Glutamatergic neuron (in vitro differentiated cells): ENCODE data around the gene SLIT3. TPM values are rescaled to one million over a fixed set of nuclear protein-coding genes. Genes with fewer than 3 reads are reported as not detected.

Source experiments
- DNase-seq: peaks from one replicate; pipeline ENCODE4 v3.0.0; 2022
- H3K27ac Mint-ChIP-seq: one replicate; pipeline ENCODE4 v1.8.0; 2020; ENCODE audit warnings: mild to moderate bottlenecking, mixed read lengths, inconsistent platforms; ENCODE audit not compliant: unreplicated experiment
- H3K27me3 Mint-ChIP-seq: one replicate; pipeline ENCODE4 v1.8.0; 2020; ENCODE audit warnings: mild to moderate bottlenecking, moderate library complexity, mixed read lengths, inconsistent platforms; ENCODE audit not compliant: unreplicated experiment
- H3K36me3 Mint-ChIP-seq: one replicate; pipeline ENCODE4 v1.8.0; 2020; ENCODE audit warnings: mild to moderate bottlenecking, mixed read lengths, inconsistent platforms; ENCODE audit not compliant: unreplicated experiment
- H3K4me1 Mint-ChIP-seq: one replicate; pipeline ENCODE4 v1.8.0; 2020; ENCODE audit warnings: mild to moderate bottlenecking, low read depth, mixed read lengths, inconsistent platforms; ENCODE audit not compliant: unreplicated experiment
- H3K4me3 Mint-ChIP-seq: one replicate; pipeline ENCODE4 v1.8.0; 2020; ENCODE audit warnings: mild to moderate bottlenecking, mixed read lengths, inconsistent platforms; ENCODE audit not compliant: unreplicated experiment
- H3K9me3 Mint-ChIP-seq: one replicate; pipeline ENCODE4 v1.8.0; 2020; ENCODE audit warnings: mild to moderate bottlenecking, moderate library complexity, mixed read lengths, inconsistent platforms; ENCODE audit not compliant: unreplicated experiment
- CTCF ChIP-seq: fragments of 200-600 bp; sonication (generic); IDR thresholded peaks from one replicate; pipeline ENCODE4 v1.5.0; 2021; ENCODE audit not compliant: partially characterized antibody, unreplicated experiment
- total RNA-seq: library from RNA; stranded (reverse); fragmentation: NEBNext Ultra II Directional; extraction: Animal tissue kit (Norgen Biotek cat#: 25700); gene quantifications from one replicate; pipeline ENCODE4 v1.2.1, GENCODE V29; 2021; ENCODE audit not compliant: unreplicated experiment

SLIT3 gene
- total RNA-seq, 1 donor from 2014 or later, result 11.5 TPM

- no peaks in the 10 kb centered on the region for H3K9me3 Mint-ChIP-seq
- no peak overlapping the region for H3K27ac Mint-ChIP-seq
- no peaks in the 10 kb centered on the region for H3K27me3 Mint-ChIP-seq
- no peak overlapping the region for H3K4me3 Mint-ChIP-seq
- no peak for DNase-seq
- no peaks in the 10 kb centered on the region for H3K36me3 Mint-ChIP-seq
- TF ChIP-seq CTCF, result no peak
- H3K4me1 Mint-ChIP-seq, result no peaks in the 10 kb centered on the region
Measured at GRCh38 chr5:169341556-169341955, 40.6 kb upstream of the SLIT3 start.

GRCh38 chr5:169339869-169340268 lies 38.9 kb upstream of the SLIT3 start:
- no peak overlapping the region for H3K4me3 Mint-ChIP-seq
- H3K27ac Mint-ChIP-seq, result no peak overlapping the region
- no peaks in the 10 kb centered on the region for H3K36me3 Mint-ChIP-seq
- H3K4me1 Mint-ChIP-seq, result no peaks in the 10 kb centered on the region
- TF ChIP-seq CTCF, result no peak
- no peaks in the 10 kb centered on the region for H3K9me3 Mint-ChIP-seq
- no peaks in the 10 kb centered on the region for H3K27me3 Mint-ChIP-seq
- DNase-seq, result no peak

GRCh38 chr5:169336242-169336641 lies 35.3 kb upstream of the SLIT3 start:
- H3K4me3 Mint-ChIP-seq, result no peak overlapping the region
- no peak for TF ChIP-seq CTCF
- H3K9me3 Mint-ChIP-seq, result no peaks in the 10 kb centered on the region
- no peaks in the 10 kb centered on the region for H3K27me3 Mint-ChIP-seq
- no peak overlapping the region for H3K27ac Mint-ChIP-seq
- no peak for DNase-seq
- H3K36me3 Mint-ChIP-seq, result no peaks in the 10 kb centered on the region
- H3K4me1 Mint-ChIP-seq, result no peaks in the 10 kb centered on the region

- H3K4me3 Mint-ChIP-seq, result no peak overlapping the region
- no peak for TF ChIP-seq CTCF
- no peaks in the 10 kb centered on the region for H3K27me3 Mint-ChIP-seq
- no peak overlapping the region for H3K27ac Mint-ChIP-seq
- DNase-seq, result no peak
- H3K9me3 Mint-ChIP-seq, result no peaks in the 10 kb centered on the region
- no peaks in the 10 kb centered on the region for H3K4me1 Mint-ChIP-seq
- H3K36me3 Mint-ChIP-seq, result no peaks in the 10 kb centered on the region
Measured at GRCh38 chr5:169335806-169336205, 34.9 kb upstream of the SLIT3 start.

GRCh38 chr5:169333518-169333917 lies 32.6 kb upstream of the SLIT3 start:
- Mint-ChIP-seq H3K9me3 (no peaks in the 10 kb centered on the region), H3K4me3 (no peak overlapping the region), H3K27ac (no peak overlapping the region), H3K4me1 (no peaks in the 10 kb centered on the region), H3K27me3 (no peaks in the 10 kb centered on the region), H3K36me3 (no peaks in the 10 kb centered on the region)
- TF ChIP-seq CTCF, result no peak
- DNase-seq, result no peak
